ENCODE measurements around the gene PDE7B. TPM values are rescaled to one million over a fixed set of nuclear protein-coding genes. Genes with fewer than 3 reads are reported as not detected.

Gene PDE7B
- total and polyA plus RNA-seq, 2 of the 4 experiments (the other 2 are of a cell fraction): 7.8 to 12.4 TPM

DNA sequence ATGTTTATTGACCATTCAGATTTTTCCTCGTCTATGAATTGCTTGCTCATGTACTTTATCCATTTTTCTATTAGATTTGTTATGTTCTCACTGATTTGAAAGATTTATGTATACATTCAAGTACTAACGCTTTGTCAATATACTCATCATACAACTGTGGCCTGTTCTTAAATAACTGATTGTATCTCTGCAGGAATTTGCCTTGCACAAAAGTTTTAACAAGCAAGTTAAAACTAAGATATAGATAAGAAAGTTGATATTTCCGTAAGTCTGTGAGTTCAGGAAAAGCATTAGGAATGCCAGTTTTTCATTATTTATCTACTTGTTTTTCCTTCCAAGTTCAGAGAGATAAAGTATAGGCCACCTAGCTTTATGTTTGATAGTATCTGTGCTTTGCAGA lies 95.2 kb downstream of the PDE7B start:
- Histone ChIP-seq H2AK9ac (replicated peaks; ENCODE audit: low read depth, low read length, poor library complexity) (no peak overlapping the region), H3K27me3 (ENCODE audit: control insufficient read depth, insufficient read depth, low read length) (no peaks in the 10 kb centered on the region), H3K9me1 (ENCODE audit: insufficient read depth, low read length) (no peaks in the 10 kb centered on the region; the same call in 1 of the 2 replicates), H2AFZ (replicated peaks; ENCODE audit: low read length, poor library complexity) (no peak overlapping the region), H4K5ac (ENCODE audit: low read depth, low read length) (no peak overlapping the region), H3K9me3 (ENCODE audit: control insufficient read depth, insufficient read depth, low read length) (no peaks in the 10 kb centered on the region), H3K14ac (replicated peaks; ENCODE audit: low read depth, low read length) (no peak overlapping the region), H3K79me1 (ENCODE audit: low read depth in 1 of 2, low read length in 2 of 2) (peaks cover 15 to 17% of the 10 kb centered on the region in 2 experiments; a peak in 3 of 4 replicates), H3K4me1 (ENCODE audit: control insufficient read depth, insufficient read depth, low read length) (no peaks in the 10 kb centered on the region), H2BK15ac (ENCODE audit: low read depth, low read length) (no peak overlapping the region), H3K9ac (ENCODE audit: low read depth, low read length) (no peak overlapping the region), H2BK20ac (ENCODE audit: low read depth, low read length) (no peak overlapping the region), H4K91ac (ENCODE audit: insufficient read depth, low read depth, low read length) (no peak overlapping the region), H3K18ac (ENCODE audit: low read depth, low read length) (no peak overlapping the region), H3K4ac (ENCODE audit: low read depth, low read length) (no peak overlapping the region), H4K8ac (ENCODE audit: low read depth in 2 of 2, low read length in 2 of 2) (no peak overlapping the region), H3K23ac (ENCODE audit: low read depth, low read length) (no peak overlapping the region), H3K56ac (ENCODE audit: extremely low read depth, insufficient read depth, low read length) (no peak overlapping the region), H2BK5ac (ENCODE audit: low read depth, low read length, poor library complexity, severe bottlenecking) (no peak overlapping the region), H3K27ac (ENCODE audit: insufficient read depth, low read length) (no peak overlapping the region), H4K20me1 (ENCODE audit: insufficient read depth, low read length) (no peaks in the 10 kb centered on the region), H3K36me3 (ENCODE audit: control insufficient read depth, insufficient read depth, low read length) (peaks cover 3% of the 10 kb centered on the region; the same call in 1 of the 2 replicates), H3K4me3 (ENCODE audit: insufficient read depth, low read depth, low read length) (no peak overlapping the region), H3K4me2 (ENCODE audit: low read depth, low read length) (no peak overlapping the region), H2BK120ac (ENCODE audit: low read depth, low read length) (no peak overlapping the region), H2AK5ac (ENCODE audit: low read depth, low read length) (no peak overlapping the region)
- intact Hi-C loops (cut with micrococcal nuclease) (no loop called here), dilution Hi-C loops (cut with HindIII; ENCODE audit: low sequenced_read_pairs, unreplicated experiment) (no loop called here), in situ Hi-C loops (cut with MboI; ENCODE audit: low sequenced_read_pairs) (no loop called here)
- ATAC-seq (ENCODE audit: low read depth) (no peak), DNase-seq (no peak)
- no TSS peak for BruUV-seq (replicated peaks)
- ChIA-PET POLR2A (ENCODE audit: unreplicated experiment) (no interaction called here), CTCF (no interaction called here)
- WGBS, 2 experiments (ENCODE audit: extremely low coverage in 2 of 2, insufficient read length in 1 of 2): no CpG with 5 or more reads among the region's 3 CpGs
- TF ChIP-seq CHD1 (IDR thresholded peaks at IDR 0.05; ENCODE audit: low read depth, low read length): no peak
- TF ChIP-seq NFE2L2 (IDR thresholded peaks at IDR 0.05; ENCODE audit: low read depth, low read length): no peak
- TF ChIP-seq BHLHE40 (IDR thresholded peaks at IDR 0.05; ENCODE audit: low read depth, low read length): no peak
- TF ChIP-seq MAFK (IDR thresholded peaks at IDR 0.05; ENCODE audit: low read depth, low read length): no peak
- no peak for TF ChIP-seq RCOR1 (IDR thresholded peaks at IDR 0.05; ENCODE audit: insufficient replicate concordance, low read length)
- no peak for TF ChIP-seq RAD21 (IDR thresholded peaks at IDR 0.05; ENCODE audit: low read length)
- TF ChIP-seq, protein P1, sequence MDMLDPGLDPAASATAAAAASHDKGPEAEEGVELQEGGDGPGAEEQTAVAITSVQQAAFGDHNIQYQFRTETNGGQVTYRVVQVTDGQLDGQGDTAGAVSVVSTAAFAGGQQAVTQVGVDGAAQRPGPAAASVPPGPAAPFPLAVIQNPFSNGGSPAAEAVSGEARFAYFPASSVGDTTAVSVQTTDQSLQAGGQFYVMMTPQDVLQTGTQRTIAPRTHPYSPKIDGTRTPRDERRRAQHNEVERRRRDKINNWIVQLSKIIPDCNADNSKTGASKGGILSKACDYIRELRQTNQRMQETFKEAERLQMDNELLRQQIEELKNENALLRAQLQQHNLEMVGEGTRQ (IDR thresholded peaks at IDR 0.05; ENCODE audit: low read depth, low read length): no peak
- TF ChIP-seq MAZ (IDR thresholded peaks at IDR 0.05; ENCODE audit: borderline replicate concordance, low read depth, low read length): no peak
- no peak for TF ChIP-seq SMC3 (IDR thresholded peaks at IDR 0.05; ENCODE audit: low read depth, low read length)
- no peak for TF ChIP-seq FOS (IDR thresholded peaks at IDR 0.05; ENCODE audit: low read depth, low read length)
- no peak for TF ChIP-seq CEBPB (IDR thresholded peaks at IDR 0.05; ENCODE audit: low read depth, low read length)
- TF ChIP-seq, protein P2, sequence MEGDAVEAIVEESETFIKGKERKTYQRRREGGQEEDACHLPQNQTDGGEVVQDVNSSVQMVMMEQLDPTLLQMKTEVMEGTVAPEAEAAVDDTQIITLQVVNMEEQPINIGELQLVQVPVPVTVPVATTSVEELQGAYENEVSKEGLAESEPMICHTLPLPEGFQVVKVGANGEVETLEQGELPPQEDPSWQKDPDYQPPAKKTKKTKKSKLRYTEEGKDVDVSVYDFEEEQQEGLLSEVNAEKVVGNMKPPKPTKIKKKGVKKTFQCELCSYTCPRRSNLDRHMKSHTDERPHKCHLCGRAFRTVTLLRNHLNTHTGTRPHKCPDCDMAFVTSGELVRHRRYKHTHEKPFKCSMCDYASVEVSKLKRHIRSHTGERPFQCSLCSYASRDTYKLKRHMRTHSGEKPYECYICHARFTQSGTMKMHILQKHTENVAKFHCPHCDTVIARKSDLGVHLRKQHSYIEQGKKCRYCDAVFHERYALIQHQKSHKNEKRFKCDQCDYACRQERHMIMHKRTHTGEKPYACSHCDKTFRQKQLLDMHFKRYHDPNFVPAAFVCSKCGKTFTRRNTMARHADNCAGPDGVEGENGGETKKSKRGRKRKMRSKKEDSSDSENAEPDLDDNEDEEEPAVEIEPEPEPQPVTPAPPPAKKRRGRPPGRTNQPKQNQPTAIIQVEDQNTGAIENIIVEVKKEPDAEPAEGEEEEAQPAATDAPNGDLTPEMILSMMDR (conservative IDR thresholded peaks at IDR 0.05; ENCODE audit: low read depth, low read length): no peak
- no peak for TF ChIP-seq POLR2A (IDR thresholded peaks at IDR 0.05; ENCODE audit: low read depth, low read length)
- TF ChIP-seq MXI1 (IDR thresholded peaks at IDR 0.05; ENCODE audit: borderline replicate concordance, low read depth, low read length): no peak
- TF ChIP-seq, protein P3, sequence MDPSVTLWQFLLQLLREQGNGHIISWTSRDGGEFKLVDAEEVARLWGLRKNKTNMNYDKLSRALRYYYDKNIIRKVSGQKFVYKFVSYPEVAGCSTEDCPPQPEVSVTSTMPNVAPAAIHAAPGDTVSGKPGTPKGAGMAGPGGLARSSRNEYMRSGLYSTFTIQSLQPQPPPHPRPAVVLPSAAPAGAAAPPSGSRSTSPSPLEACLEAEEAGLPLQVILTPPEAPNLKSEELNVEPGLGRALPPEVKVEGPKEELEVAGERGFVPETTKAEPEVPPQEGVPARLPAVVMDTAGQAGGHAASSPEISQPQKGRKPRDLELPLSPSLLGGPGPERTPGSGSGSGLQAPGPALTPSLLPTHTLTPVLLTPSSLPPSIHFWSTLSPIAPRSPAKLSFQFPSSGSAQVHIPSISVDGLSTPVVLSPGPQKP (IDR thresholded peaks at IDR 0.05; ENCODE audit: borderline replicate concordance, low read depth, low read length): no peak
- no peak for TF ChIP-seq RFX5 (IDR thresholded peaks at IDR 0.05; ENCODE audit: low read depth, low read length)
